NCI-H69 (cell line): ENCODE data around the gene ACOT11.

ENCODE experiments used
- DNase-seq: peaks from one replicate; lab custom pipeline; 2025; lab: John Stamatoyannopoulos, UW

Gene ACOT11

DNA sequence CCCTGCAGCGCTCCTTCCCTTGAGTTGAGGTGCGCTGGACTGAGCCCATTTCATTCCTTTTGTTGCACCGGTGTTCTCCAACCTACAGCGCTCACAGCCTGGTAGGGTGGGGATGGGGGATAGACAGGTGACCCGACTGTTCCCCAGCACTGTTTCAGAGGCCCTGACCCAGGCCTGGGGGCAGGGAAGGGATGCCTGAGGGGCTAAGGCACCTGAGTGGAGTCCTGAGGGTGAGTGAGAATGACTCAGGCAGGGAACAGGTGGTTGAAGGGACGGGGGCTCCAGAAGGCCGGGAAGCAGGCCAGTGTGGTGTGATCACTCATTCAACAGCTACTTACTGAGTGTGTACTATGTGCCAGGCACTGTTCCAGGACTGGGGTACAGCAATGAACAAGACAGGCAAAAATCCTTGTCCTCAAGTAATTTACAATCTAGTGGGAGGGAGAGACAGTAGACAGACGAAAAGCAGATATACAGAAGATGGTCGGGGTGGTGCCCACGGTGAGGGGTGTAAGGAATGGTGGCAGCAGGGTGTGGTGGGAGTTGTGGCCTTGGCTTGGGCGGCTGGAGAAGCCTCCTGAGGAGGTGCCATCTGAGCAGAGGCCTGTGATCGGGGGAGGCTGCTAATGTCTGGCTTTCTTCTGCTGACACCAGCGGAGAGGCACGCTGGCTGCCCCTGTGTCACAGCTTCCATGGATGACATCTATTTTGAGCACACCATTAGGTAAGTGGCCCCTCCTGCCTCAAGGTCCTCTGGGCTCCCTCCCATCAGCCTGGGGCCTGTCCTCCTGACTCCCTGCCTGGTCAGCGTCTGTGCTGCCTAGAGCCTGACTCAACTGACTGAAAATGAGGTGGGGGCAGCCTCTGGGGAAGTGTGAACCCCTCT lies 37.4 kb downstream of the ACOT11 start:
- no peak for DNase-seq

DNA sequence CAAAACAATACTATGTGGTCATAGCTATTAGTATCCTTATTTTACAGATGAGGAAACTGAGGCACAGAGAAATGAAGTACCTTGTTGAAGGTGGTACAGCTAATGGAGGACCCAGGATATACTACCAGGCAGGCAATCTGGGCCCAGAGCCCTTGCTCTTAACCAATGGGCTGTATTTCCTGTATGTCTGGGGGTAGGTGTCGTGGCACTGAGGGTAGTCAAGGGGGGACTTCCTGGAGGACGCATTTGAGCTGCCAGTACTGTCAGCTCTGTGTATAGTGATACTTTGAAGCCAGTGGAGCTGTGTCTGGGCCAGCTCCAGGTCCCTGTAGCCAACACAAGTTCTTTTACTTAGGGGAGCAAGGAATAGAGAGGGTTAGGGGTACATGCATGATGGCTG lies 40.3 kb downstream of the ACOT11 start:
- no peak for DNase-seq

DNA sequence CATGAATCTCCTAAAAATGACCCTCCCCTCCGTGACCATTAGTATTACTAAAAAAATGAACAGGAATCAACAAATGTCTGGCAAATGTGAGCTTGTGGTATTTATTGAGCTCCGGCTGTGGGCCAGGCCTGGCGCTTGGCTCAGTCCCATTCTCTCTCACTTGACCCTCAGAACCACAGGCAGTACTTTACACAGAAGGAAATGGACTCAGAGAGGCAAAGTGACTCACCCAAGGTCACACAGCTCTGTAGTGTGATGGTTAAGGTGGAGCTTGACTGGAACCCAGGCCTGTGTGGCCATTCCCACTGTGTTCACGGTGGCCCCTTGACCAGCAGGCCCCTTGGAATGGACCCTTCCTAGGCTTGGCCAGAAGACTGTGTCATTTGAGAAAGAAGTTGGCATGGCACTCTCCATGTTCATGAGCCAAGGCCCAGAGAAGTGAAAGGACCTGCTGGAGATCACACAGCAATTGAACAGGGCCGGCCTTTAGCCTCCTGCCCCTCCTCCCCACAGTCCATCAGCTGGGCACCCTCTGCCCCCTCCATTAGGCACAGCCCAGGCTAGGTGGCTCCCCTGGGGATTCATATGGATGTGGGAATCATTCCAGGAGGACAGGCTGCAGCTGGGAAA lies 43.2 kb downstream of the ACOT11 start:
- DNase-seq: peak; percentile 7

DNA sequence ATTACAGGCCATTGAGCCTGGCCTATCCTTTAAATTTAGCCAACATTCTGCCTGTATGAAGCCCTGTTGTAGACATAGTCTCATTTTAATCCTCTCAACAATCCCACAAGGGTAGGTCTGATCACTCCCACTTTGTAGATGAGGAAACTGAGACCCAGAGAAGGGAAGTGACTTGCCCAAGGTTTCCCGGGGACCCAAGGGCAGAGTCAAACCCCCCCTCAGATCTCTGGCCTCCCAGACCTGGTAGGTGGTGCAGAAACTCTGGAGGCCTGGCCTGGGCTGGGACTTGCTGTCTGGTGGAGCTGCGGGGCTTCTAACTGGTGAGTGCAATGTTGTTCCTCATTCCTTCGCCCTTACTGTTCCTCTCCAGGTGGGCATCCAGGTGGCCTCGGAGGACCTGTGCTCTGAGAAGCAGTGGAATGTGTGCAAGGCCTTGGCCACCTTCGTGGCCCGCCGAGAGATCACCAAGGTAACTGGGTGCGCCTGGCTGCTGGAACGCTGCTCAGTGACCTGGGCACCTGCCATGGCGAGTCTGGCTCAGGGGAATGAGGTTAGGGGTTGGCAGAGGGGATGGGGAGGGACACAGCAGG lies 45.6 kb downstream of the ACOT11 start:
- no peak for DNase-seq

DNA sequence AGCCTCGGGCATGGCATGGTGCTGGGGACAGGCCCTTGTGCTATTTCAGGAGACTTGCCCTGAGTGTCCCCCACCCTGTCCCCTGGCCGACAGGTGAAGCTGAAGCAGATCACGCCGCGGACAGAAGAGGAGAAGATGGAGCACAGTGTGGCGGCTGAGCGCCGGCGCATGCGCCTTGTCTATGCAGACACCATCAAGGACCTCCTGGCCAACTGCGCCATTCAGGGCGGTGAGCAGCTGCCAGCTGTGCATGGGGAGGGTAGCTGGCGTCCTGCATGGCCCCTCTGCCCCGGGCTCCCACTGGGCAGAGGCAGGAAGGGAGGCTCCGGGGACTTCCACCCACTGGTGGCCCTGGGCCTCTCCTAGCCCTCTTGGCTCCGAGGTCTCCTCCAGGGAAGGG lies 46.4 kb downstream of the ACOT11 start:
- DNase-seq: no peak

DNA sequence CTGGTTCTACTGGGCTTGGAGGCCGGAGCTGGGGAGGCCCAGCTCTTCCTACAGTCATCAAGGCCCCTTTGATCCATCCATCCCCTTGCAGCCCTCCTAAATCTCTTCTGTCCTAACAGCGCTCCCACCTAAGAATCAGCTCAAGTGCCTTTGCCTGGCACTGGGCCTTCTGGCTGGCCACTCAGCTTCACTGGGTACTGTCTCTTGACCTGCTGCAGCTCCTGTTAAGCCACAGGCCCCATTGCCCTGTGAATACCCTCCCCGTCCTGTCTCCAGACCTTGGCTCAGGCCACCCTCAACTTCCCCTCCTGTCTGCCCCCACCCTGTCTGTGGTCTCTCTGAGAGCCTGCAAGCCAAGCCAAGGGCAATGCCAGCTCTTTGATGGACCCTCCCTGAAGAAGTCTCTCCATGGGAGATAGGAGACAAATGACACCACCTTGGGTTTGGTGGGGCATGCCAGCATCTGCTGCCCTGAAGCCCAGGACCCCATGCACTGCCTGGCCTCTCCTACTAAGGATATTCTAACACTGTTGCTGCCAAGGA lies 48.0 kb downstream of the ACOT11 start:
- DNase-seq: no peak

DNA sequence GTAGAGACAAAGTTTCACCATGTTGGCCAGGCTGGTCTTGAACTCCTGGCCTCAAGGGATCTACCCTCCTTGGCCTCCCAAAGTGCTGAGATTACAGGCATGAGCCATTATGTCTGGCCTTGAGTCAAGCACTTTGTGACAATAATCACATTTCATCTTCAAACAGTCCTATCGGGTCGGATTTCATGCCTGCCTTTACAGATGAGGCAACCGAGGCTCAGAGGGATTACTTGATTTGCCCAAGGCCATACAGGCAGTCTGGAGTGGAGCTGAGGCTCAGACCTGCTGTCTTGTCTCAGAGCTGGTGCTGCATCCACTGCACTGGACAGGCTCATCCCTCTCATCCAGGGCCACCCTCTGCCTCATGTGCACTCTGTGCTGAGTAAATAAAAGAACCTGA lies 48.7 kb downstream of the ACOT11 start:
- peak; percentile 13 for DNase-seq

DNA sequence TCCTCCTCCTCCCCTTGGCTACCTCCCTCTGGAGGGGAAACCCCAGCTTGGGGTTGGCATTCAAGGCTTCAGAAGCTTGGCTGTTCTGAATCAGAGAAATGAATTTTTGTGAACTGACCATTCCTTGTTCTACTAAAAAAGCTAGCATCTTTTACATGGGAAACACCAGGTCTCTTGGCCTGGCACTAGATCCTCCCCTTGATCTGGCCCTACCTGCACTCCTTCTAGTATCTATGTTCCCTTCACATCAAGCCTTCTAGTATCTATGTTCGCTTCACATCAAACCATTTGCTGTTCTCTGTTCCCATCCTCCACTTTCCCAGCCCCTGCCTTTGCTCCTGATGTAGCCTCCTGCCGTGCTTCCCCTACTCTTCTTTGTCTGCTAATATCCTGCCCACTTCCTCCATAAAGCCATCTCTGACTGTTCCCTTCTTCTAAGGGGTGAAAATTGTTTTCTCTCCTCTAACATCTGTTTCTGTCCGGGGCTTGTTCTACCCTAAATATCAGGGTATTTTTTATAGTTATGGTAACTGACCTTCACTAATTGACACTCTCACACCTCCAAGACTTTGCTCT lies 49.5 kb downstream of the ACOT11 start:
- DNase-seq: peak; percentile 18

DNA sequence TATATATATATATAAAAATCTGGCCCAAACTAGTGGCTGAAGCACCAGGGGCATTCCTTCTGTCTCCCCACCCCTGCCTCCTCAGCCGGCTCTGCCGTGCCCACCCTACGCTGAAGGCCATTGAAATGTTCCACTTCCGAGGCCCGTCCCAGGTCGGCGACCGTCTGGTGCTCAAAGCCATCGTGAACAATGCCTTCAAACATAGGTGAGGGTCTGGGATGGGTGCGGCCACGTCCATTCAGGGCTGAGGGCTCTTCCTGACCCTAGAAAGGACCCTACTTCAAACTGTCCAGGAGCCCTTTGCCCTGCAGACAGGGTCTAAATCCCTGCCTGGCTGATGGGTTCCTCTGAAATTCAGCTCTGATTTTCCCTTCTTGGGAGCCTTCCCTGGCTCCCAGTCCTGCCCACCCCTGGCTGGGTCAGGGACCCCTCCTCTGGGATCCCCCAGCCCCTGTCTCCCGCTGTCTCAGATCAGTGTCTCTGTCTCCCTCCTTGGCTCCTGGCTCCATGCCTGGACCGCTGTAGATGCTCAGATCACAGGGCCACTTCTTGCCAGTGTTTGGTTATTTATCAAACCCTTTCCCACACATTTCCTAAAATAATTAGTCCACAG lies 51.3 kb downstream of the ACOT11 start:
- DNase-seq: no peak

DNA sequence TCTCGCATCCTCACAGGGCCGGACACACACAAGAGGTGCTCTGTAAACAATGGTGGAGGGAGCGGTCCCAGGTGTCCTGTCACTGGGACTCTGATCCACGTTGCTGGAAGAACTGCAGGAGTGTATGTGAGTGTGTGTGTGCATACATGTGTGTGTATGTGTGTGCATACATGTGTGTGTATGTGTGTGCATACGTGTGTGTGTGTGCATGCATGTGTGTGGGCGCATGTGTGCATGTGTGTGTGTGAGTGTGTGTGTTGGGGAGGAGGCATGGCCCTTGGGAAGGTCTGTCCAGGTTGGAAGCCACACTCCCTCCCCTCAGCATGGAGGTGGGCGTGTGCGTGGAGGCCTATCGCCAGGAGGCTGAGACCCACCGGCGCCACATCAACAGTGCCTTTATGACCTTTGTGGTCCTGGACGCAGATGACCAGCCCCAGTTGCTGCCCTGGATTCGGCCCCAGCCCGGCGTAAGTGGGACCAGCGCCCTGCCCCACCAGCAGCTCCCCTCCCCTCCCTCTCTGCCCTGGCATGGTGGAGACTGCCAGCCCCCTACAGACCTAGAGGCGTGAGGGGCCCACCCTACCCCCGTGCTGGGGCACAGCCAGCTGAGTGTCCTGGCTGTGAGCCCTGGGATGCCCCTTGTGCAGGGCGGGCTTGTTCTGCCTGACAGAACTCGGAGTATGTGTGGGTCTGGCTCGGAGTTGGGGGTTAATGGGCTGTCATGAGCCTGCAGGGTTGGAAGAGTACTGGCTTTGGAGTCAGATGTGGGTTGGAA lies 53.1 kb downstream of the ACOT11 start:
- no peak for DNase-seq

DNA sequence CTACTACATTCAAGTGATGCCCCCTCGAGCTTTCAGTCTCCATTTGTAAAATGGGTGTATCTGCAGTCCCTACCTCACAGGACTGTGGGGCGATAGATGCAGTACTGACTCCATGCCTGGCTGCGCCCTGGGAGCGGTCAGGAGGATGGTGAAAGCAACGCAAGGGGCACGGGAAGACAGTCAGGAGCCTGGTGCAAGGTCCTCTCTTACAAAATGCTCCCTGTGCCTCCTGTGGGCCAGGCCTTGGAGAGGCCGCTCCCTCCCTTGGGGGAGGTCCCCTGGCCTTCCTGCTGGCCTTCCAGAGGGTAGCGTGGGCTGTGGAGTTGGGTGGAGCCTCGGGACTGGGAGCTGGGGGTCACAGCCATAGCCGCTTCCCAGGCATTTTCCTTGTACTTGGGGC lies 53.7 kb downstream of the ACOT11 start:
- DNase-seq: no peak

DNA sequence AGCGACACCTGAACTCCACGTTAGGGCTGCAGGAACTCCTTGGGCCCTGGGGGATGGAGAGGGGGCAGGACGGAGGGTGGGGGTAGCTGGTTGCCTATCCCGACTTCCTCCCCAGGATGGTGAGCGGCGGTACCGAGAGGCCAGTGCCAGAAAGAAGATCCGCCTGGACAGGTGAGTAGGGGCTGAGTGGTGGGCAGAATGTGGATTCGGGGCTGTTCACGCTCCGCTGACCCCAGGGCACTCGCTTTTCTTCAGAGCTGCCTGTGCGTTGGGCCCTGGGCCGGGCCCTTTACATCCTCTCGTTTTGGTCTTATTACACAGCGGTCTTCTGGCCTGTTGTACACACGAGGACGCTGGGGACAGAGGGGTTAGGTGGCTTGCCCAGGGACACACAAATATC lies 54.5 kb downstream of the ACOT11 start:
- no peak for DNase-seq

DNA sequence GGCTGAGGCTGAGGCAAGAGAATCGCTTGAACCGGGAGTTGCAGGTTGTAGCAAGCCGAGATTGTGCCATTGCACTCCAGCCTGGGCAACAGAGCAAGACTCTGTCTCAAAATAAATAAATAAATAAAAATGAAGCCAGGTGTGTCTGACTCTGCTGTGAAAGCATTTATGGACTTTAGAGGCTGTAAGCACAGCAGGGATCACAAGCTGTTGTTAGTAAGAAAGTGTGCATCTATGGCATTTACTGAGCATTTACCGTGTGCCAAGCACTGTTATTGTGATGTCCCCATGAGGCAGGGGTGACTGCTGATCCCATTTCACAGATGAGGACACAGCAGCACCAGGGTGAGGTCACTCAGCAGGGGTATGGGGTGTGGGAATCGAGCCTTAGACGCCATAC lies 55.2 kb downstream of the ACOT11 start:
- no peak for DNase-seq

DNA sequence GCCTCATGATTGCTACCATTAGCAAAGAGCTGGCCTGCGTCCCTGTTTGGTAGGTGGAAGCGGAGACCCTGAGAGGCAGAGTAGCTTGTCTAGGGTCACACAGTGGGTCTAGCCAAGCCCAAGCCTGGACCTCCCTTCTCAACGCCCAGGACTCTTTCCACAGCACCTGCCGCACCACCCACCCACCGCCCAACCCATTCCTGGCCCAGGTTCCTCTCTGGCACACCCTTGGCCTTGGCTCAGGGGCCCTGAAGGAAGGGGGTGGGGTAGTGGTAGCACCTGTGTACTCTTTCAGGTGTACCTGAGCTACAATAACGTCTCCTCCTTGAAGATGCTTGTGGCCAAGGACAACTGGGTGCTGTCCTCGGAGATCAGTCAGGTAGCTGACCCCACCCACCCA lies 56.0 kb downstream of the ACOT11 start:
- DNase-seq: no peak

DNA sequence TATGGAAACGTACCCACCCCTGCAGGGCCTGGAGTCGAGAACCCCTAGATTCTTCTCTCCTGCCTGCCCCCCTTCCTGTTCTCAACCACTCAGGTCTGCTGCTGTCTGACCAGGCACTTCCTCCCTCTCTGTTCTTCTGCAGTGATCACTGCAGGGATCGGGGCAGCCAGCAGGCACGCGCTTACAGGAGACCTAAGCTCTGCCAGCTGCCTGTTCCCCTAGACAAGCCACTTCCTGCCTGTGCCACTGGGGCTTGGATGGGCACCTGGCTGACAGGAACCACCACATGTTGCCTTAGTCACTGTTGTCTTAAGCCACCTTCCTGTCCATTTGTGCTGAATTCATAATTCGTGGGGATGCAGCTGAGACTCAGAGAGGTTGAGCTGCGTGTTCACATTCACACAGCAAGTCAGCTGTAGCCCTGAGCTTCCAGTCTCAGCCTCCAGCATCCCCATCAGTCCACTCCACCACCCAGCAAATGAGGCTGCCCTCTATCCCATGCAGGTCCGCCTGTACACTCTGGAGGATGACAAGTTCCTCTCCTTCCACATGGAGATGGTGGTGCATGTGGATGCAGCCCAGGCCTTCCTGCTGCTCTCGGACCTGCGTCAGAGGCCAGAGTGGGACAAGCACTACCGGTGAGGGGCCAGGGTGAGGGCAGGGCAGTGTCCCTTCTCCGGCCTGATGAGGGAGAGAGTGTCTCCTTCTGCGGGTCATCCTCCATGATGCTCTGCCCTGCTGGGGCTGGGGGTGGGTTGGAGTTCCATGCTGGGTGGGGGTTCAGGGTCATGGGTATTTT lies 56.7 kb downstream of the ACOT11 start:
- peak; percentile 75 for DNase-seq

DNA sequence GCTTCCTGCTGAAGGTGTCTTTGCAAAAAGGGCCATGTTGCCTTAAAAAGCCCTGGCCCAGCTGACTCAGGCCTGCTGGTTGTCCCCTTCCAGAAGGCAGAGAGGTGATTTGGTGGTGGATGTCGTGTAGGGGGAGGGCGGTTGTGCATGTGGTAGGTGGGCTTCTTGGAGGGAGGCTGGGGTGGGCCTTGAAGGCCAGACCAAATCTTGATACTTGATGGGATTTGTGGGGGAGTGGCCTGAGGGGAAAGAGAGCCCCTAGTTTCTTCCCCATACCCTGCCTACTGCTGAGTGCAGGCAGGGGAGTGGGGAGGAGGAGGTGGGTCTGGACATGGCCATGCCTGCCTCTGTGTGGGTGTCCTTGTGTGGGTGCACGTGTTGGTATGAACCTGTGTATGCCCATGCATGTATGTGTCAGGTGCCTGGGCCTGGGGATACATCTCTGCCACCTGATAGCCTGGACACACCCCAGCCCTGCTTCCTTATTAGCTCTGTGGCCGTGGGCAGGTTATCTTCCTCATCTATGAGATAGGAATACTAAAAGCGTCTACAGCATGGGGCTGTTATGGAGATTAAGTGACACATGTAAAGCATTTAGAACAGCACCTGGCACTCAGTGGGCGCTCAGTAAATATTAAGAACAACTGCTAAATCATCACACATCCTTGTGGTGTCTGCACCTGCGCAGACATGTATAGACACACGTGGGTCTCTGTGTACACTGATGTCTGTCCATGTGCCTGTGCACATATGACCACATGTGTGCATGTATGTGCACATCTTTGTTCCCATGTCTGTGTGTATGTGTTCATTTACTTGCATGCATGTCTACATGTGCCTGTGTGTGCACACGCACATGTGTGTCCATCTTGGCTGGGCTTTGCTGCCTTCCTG lies 58.3 kb downstream of the ACOT11 start:
- peak; percentile 44 for DNase-seq

DNA sequence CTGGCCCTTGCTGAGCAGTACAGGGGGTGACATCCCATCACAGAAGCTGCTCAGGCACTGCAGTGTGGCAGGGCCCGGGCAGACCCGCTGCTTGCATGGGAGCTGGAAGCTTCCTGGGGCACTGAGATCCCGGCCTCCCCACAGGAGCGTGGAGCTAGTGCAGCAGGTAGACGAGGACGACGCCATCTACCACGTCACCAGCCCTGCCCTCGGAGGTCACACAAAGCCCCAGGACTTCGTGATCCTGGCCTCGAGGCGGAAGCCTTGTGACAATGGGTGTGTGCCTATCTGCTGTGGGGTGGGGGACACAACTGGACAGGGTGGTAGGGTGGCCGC lies 58.9 kb downstream of the ACOT11 start:
- no peak for DNase-seq

DNA sequence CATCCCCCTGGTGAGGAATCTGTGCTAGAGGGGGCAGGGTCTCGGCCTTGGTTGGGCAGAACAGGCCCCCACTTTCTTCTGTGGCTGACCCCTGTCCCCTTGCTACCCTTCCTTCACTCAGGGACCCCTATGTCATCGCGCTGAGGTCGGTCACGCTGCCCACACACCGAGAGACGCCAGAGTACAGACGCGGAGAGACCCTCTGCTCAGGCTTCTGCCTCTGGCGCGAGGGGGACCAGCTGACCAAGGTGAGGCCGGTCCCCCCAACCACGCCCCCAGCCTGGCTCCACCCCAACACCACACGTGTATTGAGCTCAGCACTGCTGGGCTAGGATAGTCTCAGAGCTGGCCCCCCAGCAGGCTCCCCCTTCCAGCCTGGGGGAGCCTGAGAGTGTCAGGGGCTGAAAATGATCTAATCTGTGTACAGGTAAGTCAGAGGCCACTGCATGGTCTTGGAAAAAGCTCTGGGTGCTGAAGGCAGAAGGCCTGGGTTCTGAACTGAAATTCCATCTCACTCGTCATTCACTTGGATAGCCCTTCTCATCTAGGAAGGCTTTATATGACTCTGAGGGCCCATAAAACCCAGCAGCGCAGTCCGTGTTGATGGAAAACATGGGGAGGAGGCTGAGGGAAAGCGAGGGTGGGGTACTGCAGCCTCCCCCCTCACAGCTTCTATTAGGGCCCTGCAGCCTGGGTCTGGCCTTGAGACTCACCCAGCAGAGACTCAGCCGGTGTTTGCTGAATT lies 60.0 kb downstream of the ACOT11 start:
- no peak for DNase-seq
